Prostate gland (tissue), 2 donors: Measurements from ENCODE around the gene DTX4.

Experiments used
- CTCF ChIP-seq, 4 experiments: fragments of 200-600 bp in 2 of 4; fragments of 450-650 bp in 2 of 4; sonication (generic) in 2 of 4; IDR thresholded peaks; 1 replicate in 3 of 4; 2 replicates in 1 of 4; pipeline ENCODE4 v1.5.1; 2016 to 2019; ENCODE audit warnings: antibody characterized with exemption in 4 of 4, mild to moderate bottlenecking in 2 of 4, moderate library complexity in 2 of 4
- POLR2A ChIP-seq: fragments of 450-650 bp; IDR thresholded peaks from one replicate; pipeline ENCODE4 v1.6.1; 2016; ENCODE audit warnings: antibody characterized with exemption, mild to moderate bottlenecking
- POLR2AphosphoS5 ChIP-seq: sonication (generic); formaldehyde crosslinking; IDR thresholded peaks from one replicate; pipeline ENCODE4 v1.6.1; 2017; ENCODE audit warnings: antibody characterized with exemption

- TF ChIP-seq CTCF (IDR thresholded peaks at IDR 0.05), result no peak
- TF ChIP-seq POLR2AphosphoS5, result no peak
- TF ChIP-seq POLR2A, result no peak
Measured at GRCh38 chr11:59223177-59223576, 51.2 kb downstream of the DTX4 start.
